DOHH2 (cell line): ENCODE measurements around the gene PTPRQ.

Experiments
- EZH2phosphoT487 ChIP-seq: fragments of 200-600 bp; sonication (generic); IDR thresholded peaks from 2 replicates; pipeline ENCODE4 v1.6.1; 2017; ENCODE audit warnings: borderline replicate concordance, mild to moderate bottlenecking, antibody characterized with exemption, low read length, moderate library complexity, mixed read lengths
- TF ChIP-seq, protein P1 (sequence below): fragments of 200-600 bp; sonication (generic); IDR thresholded peaks from one replicate; pipeline ENCODE4 v1.5.1; 2014; ENCODE audit warnings: antibody characterized with exemption, mild to moderate bottlenecking, low read depth, low read length; ENCODE audit not compliant: poor library complexity, severe bottlenecking

DNA sequence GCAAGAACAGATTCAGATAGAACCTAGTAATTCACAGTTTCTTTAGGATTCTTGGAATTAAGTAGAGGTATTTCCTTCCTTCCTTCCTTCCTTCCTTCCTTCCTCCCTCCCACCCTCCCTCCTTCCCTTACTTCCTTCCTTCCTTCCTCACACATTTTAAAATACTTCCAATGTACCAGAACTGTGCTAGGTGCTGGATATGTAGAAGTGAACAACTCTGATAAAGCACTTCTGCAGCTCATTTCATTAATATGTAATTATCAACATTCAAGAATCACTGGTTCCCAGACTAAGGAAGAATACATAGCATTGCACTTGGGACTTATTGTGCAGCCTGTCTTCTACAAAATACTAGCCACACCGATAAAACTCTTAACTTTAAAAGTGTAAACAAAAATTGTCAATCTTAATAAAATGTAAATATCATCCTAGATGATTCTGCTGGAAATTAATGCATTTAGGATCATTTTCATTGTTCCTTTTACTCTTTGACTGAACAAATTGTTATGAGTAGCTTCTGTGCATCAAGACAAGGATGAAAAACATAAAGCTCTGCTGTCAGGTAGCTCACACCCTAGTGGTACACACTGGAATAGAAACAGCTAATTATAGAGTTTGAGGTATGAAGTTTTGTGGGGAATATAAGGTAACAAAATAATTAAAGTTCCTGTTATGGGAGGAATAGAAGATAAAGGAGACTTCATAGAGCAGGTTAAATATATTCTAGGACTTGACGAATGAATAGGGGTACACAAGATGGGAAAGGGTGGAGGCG is 163.5 kb downstream of the PTPRQ start:
- TF ChIP-seq, protein P1, sequence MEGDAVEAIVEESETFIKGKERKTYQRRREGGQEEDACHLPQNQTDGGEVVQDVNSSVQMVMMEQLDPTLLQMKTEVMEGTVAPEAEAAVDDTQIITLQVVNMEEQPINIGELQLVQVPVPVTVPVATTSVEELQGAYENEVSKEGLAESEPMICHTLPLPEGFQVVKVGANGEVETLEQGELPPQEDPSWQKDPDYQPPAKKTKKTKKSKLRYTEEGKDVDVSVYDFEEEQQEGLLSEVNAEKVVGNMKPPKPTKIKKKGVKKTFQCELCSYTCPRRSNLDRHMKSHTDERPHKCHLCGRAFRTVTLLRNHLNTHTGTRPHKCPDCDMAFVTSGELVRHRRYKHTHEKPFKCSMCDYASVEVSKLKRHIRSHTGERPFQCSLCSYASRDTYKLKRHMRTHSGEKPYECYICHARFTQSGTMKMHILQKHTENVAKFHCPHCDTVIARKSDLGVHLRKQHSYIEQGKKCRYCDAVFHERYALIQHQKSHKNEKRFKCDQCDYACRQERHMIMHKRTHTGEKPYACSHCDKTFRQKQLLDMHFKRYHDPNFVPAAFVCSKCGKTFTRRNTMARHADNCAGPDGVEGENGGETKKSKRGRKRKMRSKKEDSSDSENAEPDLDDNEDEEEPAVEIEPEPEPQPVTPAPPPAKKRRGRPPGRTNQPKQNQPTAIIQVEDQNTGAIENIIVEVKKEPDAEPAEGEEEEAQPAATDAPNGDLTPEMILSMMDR: no peak
- TF ChIP-seq EZH2phosphoT487: no peak
